GM04503 (cell line): ENCODE data around the gene ZNF865.
A peak's percentile ranks its signal among the peaks of the same experiment; 100 is the strongest.
"Not testable (repeated sequence)": the region's sequence is repeated elsewhere in the genome, so short reads cannot be mapped to it uniquely, and the experiment has no call there.

Experiments
- DNase-seq: peaks from one replicate; pipeline ENCODE4 v3.0.0-alpha.2; 2012; ENCODE audit warnings: low read depth

ZNF865 gene

DNA sequence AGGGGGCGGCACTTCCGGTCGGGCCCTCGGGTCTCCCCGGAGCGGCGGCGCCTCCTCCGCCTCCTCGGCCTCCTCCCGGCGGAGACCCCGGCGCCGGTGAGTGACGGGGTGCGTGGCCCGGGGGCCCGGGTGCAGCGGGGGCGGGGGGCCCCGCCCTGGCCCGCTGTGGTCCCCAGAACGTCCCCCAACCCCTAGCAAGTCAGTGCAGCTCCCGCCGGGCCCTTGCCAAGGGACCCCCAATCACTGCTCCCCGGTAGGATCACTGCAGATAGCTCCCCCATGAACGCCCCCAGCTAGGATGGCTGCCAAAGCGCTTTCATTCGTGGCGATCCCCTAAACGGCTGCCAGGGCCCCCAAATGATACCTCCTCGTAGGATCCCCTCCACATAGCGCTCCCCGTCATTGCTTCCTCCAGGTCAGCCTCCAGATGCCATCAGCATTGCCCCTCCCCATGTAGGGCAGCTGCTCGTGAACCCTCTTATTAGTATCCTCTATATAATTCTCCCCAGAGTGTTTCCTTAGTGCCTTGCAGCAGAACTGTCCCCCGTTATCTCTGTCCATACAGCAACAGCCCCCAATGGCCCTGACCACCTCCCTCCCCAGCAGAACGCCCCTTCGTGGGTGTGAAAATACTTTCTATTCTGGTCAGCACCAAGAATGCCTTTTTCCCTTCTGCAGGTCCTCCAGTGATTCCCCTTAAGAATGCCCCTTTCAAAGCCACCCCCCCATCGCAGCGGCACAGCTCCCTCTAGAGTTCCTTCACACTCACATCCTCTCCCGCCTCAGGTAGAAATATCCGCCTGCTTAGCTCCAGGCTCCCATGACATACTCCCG, at the start of gene ZNF865:
ZNF865 (plus strand) TSS at position 11 of the 834 bp plus-strand sequence. CDS start 7,972 bp downstream, outside the sequence.
- DNase-seq, result peak; percentile 41

DNA sequence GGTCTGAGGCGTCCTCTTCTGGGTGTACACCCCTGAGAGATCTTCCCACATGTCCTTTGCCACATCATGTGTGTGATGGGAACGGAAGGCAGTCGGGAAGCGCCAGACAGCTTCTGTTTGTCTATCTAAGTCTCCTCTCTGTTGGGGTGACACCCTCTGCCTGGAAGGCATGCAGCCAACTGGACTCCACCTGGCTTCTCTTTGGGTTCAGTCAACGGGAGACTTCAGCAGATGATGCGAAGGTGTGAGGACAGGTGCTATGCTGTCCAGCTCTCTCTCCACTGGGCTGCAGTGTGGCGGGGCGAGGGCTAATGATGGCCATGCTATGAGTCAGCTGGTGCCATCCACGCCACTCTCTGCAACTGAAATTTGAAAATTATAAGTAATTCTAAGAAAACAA, 45.8 kb upstream of the ZNF865 start:
- no peak for DNase-seq

DNA sequence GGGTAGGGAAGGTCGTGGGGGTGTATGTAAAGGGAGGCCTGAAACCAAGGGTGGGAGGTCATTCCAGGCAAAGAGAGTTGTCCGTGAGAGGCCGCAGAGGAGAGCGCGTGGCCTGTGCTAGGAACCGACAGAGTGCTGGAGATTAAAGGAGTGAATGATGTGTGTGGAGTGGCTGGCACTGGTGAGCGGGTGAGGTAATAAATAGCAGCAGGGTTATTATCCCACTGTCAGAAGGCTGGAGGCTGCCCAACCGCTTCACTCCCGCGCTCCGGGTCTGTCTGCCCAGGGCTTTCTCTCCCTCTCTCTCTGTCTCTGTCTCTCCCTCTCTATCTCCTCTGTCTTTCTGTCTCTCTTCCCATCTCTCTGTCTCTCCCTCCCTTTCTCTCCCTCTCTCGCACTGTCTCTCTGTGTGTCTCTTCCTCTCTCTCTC, 42.2 kb upstream of the ZNF865 start:
- DNase-seq, result no peak

DNA sequence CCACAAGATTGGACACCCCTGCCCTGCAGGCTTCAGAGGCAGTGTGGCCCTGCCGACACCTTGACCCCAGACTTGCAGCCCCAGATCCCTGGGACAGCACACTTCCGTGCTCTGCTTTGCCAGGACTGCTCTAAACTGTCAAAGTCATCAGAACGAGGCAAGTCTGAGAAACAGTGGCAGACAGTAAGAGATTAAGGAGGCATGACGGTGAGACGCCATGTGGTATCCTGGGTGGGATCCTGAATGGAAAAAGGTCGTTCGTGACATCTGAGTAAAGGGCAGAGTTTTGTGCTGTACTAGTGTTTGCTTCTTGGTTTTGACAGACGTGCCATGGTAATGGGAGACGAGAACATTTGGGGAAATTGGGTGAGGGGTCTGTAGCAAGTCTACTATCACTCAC, 38.6 kb upstream of the ZNF865 start:
- no peak for DNase-seq

DNA sequence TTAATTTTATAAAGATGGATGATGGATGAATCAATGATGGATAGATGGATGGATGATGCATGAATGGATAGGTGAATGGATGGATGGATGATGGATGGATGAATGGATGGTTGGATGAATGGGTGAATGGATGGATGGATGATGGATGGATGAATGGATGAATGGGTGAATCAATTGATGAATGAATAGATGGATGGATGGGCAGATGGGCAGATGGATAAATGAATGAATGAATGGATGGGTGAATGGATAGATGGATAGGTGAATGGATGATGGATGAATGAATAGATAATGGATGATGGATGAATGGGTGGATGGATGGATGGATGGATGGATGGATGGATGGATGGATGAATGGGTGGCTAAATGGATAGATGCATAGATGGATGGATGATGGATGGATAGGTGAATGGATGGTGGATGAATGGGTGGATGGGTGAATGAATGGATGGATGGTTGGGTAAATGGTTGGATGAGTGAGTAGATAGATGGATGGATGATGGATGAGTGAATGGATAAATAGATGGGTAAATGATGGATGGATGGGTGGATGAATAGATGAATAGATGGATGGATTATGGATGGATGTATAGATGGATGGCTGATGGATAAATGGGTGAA, 37.6 kb upstream of the ZNF865 start:
- DNase-seq, result no peak

DNA sequence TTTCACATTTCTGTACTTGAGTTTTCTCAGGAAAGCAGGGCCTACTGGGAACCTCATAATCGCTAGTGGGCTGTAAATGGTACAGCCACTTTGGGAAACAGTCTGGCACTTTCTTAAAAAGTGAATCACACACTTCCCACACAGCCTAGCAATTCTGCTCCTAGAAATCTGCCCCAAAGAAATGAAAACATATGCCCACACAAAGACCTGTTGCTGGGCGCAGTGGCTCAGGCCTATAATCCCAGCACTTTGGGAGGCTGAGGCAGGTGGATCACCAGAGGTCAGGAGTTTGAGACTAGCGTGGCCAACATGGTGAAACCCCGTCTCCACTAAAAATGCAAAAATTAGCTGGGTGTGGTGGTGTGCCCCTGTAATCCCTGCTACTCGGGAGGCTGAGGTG, 36.0 kb upstream of the ZNF865 start:
- not testable (repeated sequence) for DNase-seq

DNA sequence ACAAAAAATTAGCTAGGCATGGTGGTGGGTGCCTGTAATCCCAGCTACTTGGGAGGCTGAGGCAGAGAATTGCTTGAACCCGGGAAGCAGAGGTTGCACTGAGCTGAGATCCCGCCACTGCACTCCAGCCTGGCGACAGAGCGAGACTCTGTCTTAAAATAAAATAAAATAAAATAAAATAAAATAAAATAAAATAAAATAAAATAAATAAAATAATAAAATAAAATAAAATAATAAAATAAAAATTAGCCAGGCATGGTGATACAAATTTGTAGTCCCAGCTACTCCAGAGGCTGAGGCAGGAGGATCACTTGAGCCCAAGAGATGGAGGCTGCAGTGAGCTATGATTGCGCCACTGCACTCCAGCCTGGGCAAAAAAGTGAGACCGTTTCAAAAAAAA, 31.5 kb upstream of the ZNF865 start:
- DNase-seq, result not testable (repeated sequence)

DNA sequence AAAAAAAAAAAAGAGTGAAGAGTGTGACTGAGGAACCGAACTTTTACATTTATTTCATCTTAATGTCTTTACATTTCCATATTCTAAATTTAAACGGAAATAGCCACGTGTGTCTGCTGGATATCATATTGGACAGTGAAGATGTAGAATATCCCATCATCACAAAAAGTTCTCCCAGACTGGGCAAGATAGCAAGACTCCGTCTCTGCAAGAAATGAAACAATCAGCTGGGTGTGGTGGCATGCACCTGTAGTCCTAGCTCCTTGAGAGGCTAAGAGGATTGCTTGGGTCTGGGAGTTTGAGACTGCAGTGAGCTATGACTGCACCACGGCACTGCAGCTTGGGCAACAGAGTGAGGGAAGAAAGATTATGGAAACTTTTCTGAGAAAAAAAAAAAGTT, 28.7 kb upstream of the ZNF865 start:
- no peak for DNase-seq

DNA sequence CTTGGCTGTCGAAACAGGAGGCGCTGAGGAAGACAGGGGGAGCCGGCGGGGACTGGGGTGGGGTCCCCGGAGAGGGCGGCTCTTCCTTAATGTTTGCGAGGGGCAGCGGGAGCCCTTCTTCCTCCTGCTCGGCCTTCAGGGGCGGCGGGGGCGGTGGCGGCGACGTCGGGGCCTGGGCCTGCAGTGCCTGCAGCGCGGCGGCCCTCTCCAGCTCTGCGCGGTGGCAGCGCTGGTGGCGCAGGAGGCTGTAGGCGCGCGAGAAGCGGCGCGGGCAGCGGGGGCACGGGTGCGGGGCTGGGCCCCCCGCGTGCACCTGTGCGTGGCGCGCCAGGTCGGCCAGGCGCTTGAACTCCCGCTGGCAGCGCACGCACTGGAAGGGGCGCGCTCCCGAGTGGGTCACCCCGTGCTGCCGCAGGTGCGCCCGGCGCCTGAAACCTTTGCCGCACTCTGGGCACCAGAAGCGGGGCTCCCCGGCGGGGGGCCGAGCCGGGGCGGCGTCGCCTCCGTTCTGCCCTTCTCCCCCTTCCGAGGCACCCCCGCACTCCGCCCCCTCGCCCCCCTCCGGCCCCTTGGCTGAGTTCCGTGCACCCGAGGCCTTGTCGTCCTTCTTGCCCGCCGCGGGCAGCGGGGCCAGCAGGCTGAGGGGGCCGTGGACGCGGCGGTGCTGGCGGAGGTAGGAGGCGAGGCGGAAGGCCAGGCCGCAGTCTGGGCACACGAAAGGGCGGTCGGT, 27.3 kb upstream of the ZNF865 start:
- DNase-seq, result no peak

DNA sequence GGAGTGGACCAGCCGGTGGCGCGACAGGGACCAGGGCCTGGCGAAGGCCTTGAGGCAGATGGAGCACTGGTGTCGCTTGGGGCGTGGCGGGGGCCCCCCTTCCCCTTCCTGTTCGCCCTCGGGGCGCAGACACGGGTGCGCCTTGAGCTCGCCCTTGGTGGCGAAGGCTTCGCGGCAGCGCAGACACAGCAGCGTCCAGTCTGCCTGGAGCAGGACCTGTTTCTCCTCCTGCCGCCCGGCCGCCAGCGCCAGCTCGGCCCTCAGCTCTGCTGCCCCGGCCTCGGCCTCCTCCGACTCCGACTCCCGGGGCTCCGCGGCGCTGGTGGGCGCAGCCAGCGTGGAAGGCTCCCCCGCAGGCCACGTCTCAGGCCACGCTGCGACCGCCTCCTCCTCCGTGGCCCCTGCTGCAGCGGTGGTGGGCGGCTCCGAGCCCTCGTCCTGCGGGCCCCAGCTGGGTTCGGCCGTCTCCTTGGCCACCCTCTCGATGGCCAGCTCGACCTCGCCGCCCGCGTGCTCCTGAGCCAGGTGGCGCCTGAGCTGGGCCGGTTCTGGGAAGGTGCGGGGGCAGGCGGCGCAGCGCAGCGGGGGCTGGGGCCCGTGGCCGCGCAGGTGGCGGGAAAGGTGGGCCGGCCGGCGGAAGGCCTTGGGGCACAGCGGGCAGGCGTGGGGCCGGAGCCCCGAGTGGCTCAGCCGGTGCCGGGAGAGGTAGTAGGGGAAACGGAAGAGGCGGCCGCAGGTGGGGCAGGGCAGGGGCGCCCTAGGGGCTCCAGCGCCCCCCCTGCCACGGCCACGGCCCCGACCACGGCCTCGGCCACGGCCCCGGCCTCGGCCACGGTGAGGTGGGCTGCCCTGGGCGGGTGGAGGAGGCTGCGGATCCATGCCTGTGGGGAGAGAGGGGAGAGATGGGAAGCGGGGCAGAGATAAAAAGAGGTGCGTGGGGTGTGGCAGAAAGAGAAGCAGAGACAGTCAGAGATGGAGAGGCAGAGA, 26.4 kb upstream of the ZNF865 start:
- DNase-seq, result no peak

DNA sequence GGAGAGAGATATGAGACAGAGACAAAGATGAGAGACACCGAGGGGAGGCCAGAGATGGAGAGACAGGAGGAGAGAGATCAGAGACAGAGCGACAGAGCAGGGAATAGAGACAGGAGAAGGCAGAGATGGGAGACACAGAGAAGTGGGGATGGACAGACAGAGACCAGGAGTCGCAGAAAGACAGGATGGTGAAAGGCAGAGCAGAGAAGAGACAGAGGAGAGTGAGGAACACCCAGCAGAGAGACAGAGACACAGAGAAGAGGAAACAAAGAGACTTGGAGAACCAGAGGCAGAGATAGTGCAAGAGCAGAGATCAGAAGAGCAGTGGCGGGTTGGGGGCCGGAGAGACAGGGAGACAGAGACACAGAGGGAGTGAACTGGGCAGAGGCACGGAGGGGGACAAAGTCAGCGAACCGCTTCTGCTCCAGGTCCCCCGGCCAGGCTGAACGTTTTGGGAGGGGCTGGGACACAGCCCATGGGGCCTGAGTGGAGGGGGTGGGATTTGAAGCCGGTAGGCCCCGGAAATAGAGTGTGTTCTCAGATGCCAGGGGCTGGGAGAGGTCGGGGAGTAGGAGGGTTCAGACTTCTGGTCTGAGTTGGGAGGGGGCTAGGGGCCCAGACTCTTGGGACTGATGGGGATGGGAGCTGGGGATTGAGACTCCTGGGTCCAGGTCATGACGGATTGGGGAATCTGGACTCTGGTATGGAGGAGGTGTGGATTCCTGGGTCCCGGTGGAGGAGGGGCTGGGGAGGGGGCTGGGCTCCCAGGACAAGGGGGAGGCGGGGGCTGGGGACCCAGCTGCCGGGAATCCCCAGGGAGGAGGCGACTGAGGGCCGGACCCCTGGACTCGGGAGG, 25.5 kb upstream of the ZNF865 start:
- DNase-seq, result no peak

DNA sequence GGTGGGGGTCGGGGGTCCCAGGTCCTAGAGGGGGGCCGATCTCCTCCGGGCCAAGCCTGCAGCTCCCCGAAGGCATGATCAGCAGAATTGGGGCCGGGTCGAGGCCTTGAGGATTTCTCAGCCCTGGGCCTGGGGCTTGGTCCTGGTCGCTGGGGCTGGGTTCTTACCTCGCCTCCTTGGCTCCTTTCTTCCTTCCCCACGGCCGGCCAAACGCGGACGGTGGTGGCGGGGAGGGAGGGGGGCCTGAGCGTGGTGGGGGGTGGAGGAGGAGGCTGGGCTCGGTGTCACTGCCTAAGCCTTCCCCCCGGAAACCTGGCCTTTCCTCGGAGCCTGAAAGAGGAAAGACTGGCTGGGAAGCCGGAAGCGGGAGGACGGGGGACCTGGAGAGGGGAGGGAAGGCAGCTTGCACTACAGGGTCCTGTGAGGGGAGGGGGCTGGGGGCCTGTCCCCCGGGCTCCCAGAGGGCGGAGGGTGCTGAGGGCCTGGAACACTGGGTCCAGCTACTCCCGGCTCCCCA, 24.8 kb upstream of the ZNF865 start, which contains the start of gene ZNF579:
ZNF579 (minus strand) TSS at position 221 of the 517 bp plus-strand sequence. CDS start 1,209 bp downstream, outside the sequence.
- DNase-seq, result no peak

DNA sequence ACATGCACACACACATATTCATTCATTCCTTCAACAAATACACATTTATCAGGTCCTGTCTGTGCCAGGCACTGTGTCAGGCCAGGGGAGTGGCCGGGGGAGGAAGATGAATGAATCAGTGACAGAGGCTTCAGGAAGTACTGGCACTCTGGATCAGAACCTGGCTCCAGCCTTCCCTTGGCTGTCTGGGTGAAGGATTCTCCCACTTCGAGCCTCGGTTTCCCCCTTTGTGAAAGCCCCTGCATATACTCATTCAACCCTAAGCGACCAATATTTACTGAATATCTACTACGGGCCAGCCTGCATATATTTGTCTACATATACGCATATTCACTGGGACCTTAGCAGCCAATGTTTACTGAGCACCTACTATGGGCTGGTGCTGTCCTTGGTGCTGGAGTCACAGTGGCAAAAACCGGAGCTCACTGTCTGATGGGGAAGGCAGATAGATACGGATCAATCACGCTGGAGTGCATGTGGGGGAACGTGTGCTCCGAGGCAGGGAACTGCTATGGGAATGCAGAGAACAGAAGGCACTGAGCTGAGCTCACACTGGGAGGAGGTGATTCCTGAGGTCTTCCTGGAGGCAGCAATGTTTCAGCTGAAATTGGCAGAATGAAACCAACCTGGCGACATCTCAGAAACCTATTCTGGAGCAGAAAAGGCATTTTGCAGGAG, 24.2 kb upstream of the ZNF865 start:
- no peak for DNase-seq

DNA sequence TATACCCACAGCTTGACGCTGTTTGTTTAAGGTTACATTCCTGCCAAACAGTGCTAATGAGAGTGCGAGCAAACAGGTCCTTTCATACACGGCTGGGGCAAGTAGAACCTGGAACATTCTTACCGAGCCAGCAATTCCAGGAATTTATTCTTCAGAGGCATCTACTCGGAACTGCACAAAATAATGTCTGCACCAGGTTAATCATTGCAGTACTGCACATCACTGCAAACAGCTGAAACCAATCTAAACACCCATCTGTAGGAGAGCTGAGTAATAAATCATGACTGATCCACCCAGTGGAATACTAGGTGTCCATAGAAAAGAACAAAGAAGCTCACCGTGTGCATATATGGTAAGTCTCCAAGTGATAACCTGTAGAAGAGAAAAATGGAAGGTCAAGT, 23.6 kb upstream of the ZNF865 start:
- DNase-seq, result no peak

DNA sequence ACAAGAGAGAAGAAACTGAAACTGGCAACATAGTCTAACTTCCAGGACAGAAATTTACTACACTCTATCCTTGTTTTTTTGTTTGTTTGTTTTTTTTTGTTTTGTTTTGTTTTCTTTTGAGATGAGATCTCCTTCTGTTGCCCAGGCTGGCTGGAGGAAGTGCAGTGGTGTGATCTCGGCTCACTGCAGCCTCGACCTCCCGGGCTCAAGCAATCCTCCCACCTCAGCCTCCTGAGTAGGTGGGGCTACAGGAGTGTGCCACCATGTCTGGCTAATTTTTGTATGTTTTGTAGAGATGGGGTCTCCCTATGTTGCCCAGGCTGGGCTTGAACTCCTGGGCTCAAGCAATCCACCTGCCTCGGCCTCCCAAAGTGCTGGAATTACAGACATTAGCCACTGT, 23.2 kb upstream of the ZNF865 start:
- not testable (repeated sequence) for DNase-seq

DNA sequence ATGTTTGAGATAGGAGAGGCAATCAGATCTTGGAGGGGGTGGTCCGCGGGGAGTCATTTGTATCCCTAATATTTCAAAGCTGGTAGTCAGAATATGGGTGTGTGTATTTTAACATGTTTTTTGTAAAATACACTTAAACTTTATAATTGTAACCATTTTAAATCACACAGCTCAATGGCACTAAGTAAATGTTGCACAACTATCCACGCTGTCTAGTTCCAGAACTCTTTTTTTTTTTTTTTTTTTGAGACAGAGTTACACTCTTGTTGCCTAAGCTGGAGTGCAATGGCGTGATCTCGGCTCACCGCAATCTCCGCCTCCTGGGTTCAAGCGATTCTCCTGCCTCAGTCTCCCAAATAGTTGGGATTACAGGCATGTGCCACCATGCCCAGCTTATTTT, 21.6 kb upstream of the ZNF865 start:
- not testable (repeated sequence) for DNase-seq

DNA sequence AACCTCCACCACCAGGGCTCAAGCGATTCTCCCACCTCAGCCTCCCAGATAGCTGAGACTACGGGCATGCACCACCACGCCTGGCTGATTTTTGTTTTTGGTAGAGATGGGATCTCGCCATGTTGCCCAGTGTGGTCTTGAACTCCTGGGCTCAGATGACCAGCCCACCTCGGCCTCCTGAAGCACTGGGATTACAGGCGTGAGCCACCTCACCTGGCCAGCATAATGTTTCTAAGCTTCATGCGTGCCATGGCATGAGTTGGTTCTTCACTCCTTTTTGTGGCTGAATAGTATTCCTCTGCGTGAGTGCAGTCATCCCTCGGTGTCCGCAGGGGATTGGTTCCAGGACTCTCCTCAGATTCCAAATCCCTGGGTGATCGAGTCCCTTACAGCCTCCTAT, 20.6 kb upstream of the ZNF865 start:
- no peak for DNase-seq

DNA sequence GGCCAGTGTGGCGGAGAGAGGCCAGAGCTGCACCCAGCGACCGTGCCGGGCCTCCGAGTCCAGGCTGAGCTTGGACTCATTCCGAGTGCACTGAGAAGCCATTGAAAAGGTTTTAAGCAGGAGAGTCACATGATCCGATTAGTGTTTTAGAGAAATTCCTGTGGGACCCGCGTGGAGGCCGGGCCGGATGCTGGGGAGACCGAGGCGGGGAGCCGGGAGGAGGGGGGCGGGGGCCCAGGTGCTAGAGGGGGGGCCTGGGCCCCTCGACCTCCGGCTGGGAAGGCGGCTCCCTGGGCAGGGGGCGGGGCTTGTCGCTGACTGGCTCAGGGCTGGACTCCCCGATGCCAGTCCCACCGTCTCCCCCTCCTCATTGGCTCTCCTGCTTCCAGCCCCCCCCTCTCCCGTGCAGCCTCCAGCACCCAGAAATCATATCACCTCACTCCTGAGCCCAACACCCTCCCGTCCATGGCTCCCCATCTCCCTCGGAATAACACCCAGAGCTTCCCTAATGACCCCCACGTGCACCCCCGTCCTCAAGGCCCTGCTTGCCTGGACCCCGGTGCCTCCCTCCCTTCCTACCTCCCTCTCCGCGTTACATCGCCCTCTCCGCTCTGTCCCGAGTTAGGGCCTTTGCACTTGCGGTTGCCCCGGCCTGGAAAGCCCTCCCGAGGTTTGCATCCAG, 19.6 kb upstream of the ZNF865 start:
- DNase-seq, result no peak
